Measurements from ENCODE around the gene SRSF6. TPM values are rescaled to one million over a fixed set of nuclear protein-coding genes. Genes with fewer than 3 reads are reported as not detected.

SRSF6 gene
- total and polyA plus RNA-seq, 2 of the 4 experiments (the other 2 are of a cell fraction), result 72.4 to 134 TPM

DNA sequence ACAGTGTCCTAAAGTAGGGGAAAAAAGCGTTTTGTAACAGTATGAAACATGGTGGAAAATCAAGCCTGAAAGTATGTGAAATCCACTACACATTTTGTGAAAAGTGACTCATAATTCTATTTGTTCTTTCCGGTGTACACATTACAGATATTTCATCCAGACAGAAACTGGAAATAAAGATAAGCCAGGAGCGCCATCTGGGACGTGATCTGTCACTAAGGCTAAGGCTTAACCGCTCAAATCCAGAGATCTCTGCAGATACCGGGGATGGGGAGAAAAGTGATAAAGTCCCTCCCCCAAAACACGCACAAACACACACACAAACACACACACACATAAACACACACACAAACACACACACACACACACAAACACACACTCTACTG, 26.6 kb upstream of the SRSF6 start:
- Histone ChIP-seq H4K8ac (ENCODE audit: low read depth in 2 of 2, low read length in 2 of 2) (no peak overlapping the region), H2AK9ac (replicated peaks; ENCODE audit: low read depth, low read length, poor library complexity) (no peak overlapping the region), H4K20me1 (ENCODE audit: insufficient read depth, low read length) (no peaks in the 10 kb centered on the region), H2BK15ac (ENCODE audit: low read depth, low read length) (no peak overlapping the region), H3K23ac (ENCODE audit: low read depth, low read length) (no peak overlapping the region), H2BK5ac (ENCODE audit: low read depth, low read length, poor library complexity, severe bottlenecking) (no peak overlapping the region), H3K27ac (ENCODE audit: insufficient read depth, low read length) (no peak overlapping the region), H3K4ac (ENCODE audit: low read depth, low read length) (no peak overlapping the region), H3K14ac (replicated peaks; ENCODE audit: low read depth, low read length) (no peak overlapping the region), H3K56ac (ENCODE audit: extremely low read depth, insufficient read depth, low read length) (no peak overlapping the region), H2BK120ac (ENCODE audit: low read depth, low read length) (no peak overlapping the region), H3K79me1 (ENCODE audit: low read depth in 1 of 2, low read length in 2 of 2) (no peaks in the 10 kb centered on the region), H3K36me3 (ENCODE audit: control insufficient read depth, insufficient read depth, low read length) (no peaks in the 10 kb centered on the region), H2BK20ac (ENCODE audit: low read depth, low read length) (no peak overlapping the region), H2AK5ac (ENCODE audit: low read depth, low read length) (no peak overlapping the region), H3K27me3 (ENCODE audit: control insufficient read depth, insufficient read depth, low read length) (peaks cover 2% of the 10 kb centered on the region), H4K5ac (ENCODE audit: low read depth, low read length) (no peak overlapping the region), H3K4me3 (ENCODE audit: insufficient read depth, low read depth, low read length) (no peak overlapping the region), H3K9ac (ENCODE audit: low read depth, low read length) (no peak overlapping the region), H4K91ac (ENCODE audit: insufficient read depth, low read depth, low read length) (no peak overlapping the region), H3K9me1 (ENCODE audit: insufficient read depth, low read length) (no peaks in the 10 kb centered on the region), H3K18ac (ENCODE audit: low read depth, low read length) (no peak overlapping the region), H3K9me3 (ENCODE audit: control insufficient read depth, insufficient read depth, low read length) (no peaks in the 10 kb centered on the region), H3K4me1 (ENCODE audit: control insufficient read depth, insufficient read depth, low read length) (no peaks in the 10 kb centered on the region), H2AFZ (replicated peaks; ENCODE audit: low read length, poor library complexity) (no peak overlapping the region), H3K4me2 (ENCODE audit: low read depth, low read length) (no peak overlapping the region)
- in situ Hi-C loops (cut with MboI; ENCODE audit: low sequenced_read_pairs), result no loop called here
- ATAC-seq (ENCODE audit: low read depth) (no peak), DNase-seq (no peak)
- POLR2A ChIA-PET (ENCODE audit: unreplicated experiment), result no interaction called here
- TF ChIP-seq RCOR1 (IDR thresholded peaks at IDR 0.05; ENCODE audit: insufficient replicate concordance, low read length), result no peak
- TF ChIP-seq FOS (IDR thresholded peaks at IDR 0.05; ENCODE audit: low read depth, low read length), result no peak
- TF ChIP-seq RAD21 (IDR thresholded peaks at IDR 0.05; ENCODE audit: low read length), result no peak
- no peak for TF ChIP-seq BHLHE40 (IDR thresholded peaks at IDR 0.05; ENCODE audit: low read depth, low read length)
- no peak for TF ChIP-seq MAFK (IDR thresholded peaks at IDR 0.05; ENCODE audit: low read depth, low read length)
- TF ChIP-seq CEBPB (IDR thresholded peaks at IDR 0.05; ENCODE audit: low read depth, low read length), result no peak
- TF ChIP-seq NFE2L2 (IDR thresholded peaks at IDR 0.05; ENCODE audit: low read depth, low read length), result no peak
- no peak for TF ChIP-seq RFX5 (IDR thresholded peaks at IDR 0.05; ENCODE audit: low read depth, low read length)
- TF ChIP-seq MAZ (IDR thresholded peaks at IDR 0.05; ENCODE audit: borderline replicate concordance, low read depth, low read length), result no peak
- no peak for TF ChIP-seq CHD1 (IDR thresholded peaks at IDR 0.05; ENCODE audit: low read depth, low read length)
- no TSS peak for BruUV-seq (replicated peaks)
- 20% methylated on average over 1 of the region's 7 CpGs; no CpG with 5 or more reads in 1 of the 2 experiments for WGBS, 2 experiments (ENCODE audit: extremely low coverage in 2 of 2, insufficient read length in 1 of 2)
- dilution Hi-C loops (cut with HindIII; ENCODE audit: low sequenced_read_pairs, unreplicated experiment), result no loop called here
- intact Hi-C loops (cut with micrococcal nuclease), result no loop called here
- CTCF ChIA-PET, result no interaction called here
